Fibroblast of mammary gland (primary cell): Measurements from ENCODE around the gene LPIN3.

ENCODE experiments used
- DNase-seq: peaks from one replicate; pipeline ENCODE4 v3.0.0-alpha.2; 2010; ENCODE audit warnings: low read depth
- H3K4me3 ChIP-seq: 2 replicates; pipeline ENCODE4 v1.5.1; 2011; ENCODE audit warnings: low read depth, mild to moderate bottlenecking, low read length, moderate library complexity; ENCODE audit not compliant: control insufficient read depth
- CTCF ChIP-seq: conservative IDR thresholded peaks from 2 replicates; pipeline ENCODE4 v1.5.1; 2011; ENCODE audit warnings: low read depth, low read length, inconsistent platforms; ENCODE audit not compliant: control insufficient read depth, insufficient read depth

Gene LPIN3

DNA sequence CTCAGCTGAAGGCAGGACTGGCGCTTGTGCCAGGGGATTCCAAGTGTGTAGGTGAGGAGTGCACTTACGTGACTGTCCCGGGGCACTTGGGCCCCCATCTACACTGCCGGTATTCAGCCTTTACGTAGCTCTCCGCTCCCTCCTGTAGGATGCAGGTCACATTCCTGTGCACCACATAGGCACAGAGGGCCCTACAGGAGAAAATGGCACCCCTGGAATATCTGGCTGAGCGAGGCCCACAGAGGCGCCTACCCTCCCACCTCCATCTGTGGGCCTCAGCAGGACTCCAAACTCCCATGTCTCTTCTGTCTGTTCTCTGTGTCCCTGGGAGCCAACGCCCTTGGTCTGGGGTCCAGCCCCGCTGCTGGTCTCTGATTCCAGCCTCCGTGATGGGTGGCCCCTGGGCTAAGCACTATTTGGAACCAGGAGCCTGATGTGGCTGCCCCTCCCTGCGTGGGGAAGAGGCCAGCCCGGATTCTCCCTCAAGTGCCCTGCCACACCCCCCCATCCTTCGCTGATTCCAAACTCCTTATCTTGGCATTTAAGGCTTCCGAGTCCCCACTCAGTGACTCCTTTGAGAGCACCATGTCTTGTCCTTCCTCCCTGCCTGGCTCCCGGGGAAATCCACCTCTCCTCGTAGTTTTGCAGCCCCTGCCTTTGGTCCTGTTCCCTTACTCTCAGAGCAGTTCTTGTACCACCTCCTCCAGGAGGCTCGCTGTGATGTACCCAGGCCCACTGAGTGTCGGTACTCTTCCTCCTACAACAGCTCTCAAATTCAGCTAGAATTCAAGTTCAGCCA lies 24.5 kb downstream of the LPIN3 start:
- no peak for DNase-seq
- TF ChIP-seq CTCF, result no peak
- no peak overlapping the region for H3K4me3 ChIP-seq

- H3K4me3 ChIP-seq, result no peak overlapping the region
- DNase-seq, result no peak
- TF ChIP-seq CTCF, result no peak
Measured at GRCh38 chr20:41365777-41366545, 25.3 kb downstream of the LPIN3 start.

- DNase-seq, result no peak
- no peak for TF ChIP-seq CTCF
- no peak within 1 kb of the TSS for H3K4me3 ChIP-seq
Measured at GRCh38 chr20:41366546-41367392, 26.1 kb downstream of the LPIN3 start, which contains the start of gene EMILIN3. TSS of gene EMILIN3 (minus strand) at chr20:41366818. CDS start at chr20:41366634, 184 bp downstream.

- H3K4me3 ChIP-seq, result no peak overlapping the region
- no peak for TF ChIP-seq CTCF
- no peak for DNase-seq
Measured at GRCh38 chr20:41367393-41367695, 26.7 kb downstream of the LPIN3 start.

DNA sequence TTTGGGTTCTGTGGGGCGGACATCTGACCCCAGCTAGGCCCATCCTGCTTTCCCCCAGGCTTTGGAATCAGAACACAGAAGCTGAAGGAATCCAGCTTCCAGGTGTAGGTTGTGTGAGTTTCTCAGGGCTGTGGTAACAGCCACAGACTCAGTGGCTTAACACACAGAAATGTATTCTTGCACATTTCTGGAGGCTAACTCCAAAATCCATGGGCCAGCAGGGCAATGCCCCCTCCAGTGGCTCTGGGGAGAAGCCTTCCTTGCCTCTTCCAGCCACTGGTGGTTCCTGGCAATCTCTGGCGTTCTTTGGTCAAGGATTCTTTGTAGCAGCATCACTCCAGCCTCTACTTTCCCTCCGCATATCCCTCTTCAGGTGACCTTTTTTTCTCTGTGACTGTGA lies 27.3 kb downstream of the LPIN3 start:
- no peak for DNase-seq
- TF ChIP-seq CTCF, result no peak
- no peak overlapping the region for H3K4me3 ChIP-seq

GRCh38 chr20:41369673-41370072 lies 29.1 kb downstream of the LPIN3 start:
- H3K4me3 ChIP-seq, result no peak overlapping the region
- no peak for TF ChIP-seq CTCF
- no peak for DNase-seq
